SK-N-MC (cell line): ENCODE results near the gene ADGRG7.

ENCODE experiments used
- DNase-seq: peaks from one replicate; pipeline ENCODE4 v3.0.0-alpha.2; 2011; ENCODE audit warnings: low read depth, low spot score
- H3K27ac ChIP-seq: fragments of 200-600 bp; sonication (generic); 2 replicates; pipeline ENCODE4 v1.5.1; 2016; ENCODE audit warnings: mixed run types
- H3K36me3 ChIP-seq: fragments of 200-600 bp; sonication (generic); 2 replicates; pipeline ENCODE4 v1.6.1; 2017; ENCODE audit warnings: antibody characterized with exemption, low read length, mixed read lengths; ENCODE audit not compliant: insufficient read depth
- H3K4me3 ChIP-seq: fragments of 200-600 bp; sonication (generic); 2 replicates; pipeline ENCODE4 v1.5.1; 2016
- H3K9ac ChIP-seq: fragments of 200-600 bp; sonication (generic); 2 replicates; pipeline ENCODE4 v1.8.0; 2017; ENCODE audit warnings: mixed run types, mixed read lengths; ENCODE audit not compliant: insufficient read length
- H3K9me3 ChIP-seq: fragments of 200-600 bp; sonication (generic); 2 replicates; pipeline ENCODE4 v1.6.1; 2017; ENCODE audit warnings: low read depth, mild to moderate bottlenecking, antibody characterized with exemption, low read length, moderate library complexity, mixed read lengths
- EZH2 ChIP-seq: fragments of 200-600 bp; sonication (generic); IDR thresholded peaks from one replicate; pipeline ENCODE4 v1.6.1; 2017; ENCODE audit warnings: antibody characterized with exemption
- FOXP2 ChIP-seq: optimal IDR thresholded peaks from 2 replicates; pipeline ENCODE3; 2011; ENCODE audit warnings: mild to moderate bottlenecking, moderate library complexity; ENCODE audit not compliant: insufficient read depth; ENCODE audit errors: extremely low read length, control extremely low read depth
- POLR2AphosphoS5 ChIP-seq: IDR thresholded peaks from 2 replicates; pipeline ENCODE4 v1.6.1; 2012; ENCODE audit warnings: mild to moderate bottlenecking, low read depth, low read length, borderline replicate concordance

The ADGRG7 gene

GRCh38 chr3:100708644-100708988, 99.2 kb downstream of the ADGRG7 start:
- H3K4me3 ChIP-seq = peak overlapping the region; percentile 92
- peak overlapping the region; percentile 81 for H3K9ac ChIP-seq
- H3K9me3 ChIP-seq = peaks cover 2% of the 10 kb centered on the region; the same call in 1 of the 2 replicates
- no peak for TF ChIP-seq POLR2AphosphoS5
- peak overlapping the region; percentile 90 for H3K27ac ChIP-seq
- no peak for DNase-seq
- H3K36me3 ChIP-seq = peaks cover 30% of the 10 kb centered on the region

GRCh38 chr3:100708989-100709841, 99.8 kb downstream of the ADGRG7 start, which contains the start of gene TFG:
TSS of gene TFG (plus strand) at chr3:100709494. CDS start at chr3:100713686, 4,192 bp downstream.
- peak within 1 kb of the TSS; percentile 95 for H3K27ac ChIP-seq
- peaks cover 36% of the 10 kb centered on the region for H3K36me3 ChIP-seq
- DNase-seq = peak; percentile 92
- peak within 1 kb of the TSS; percentile 97 for H3K4me3 ChIP-seq
- H3K9me3 ChIP-seq = peaks cover 2% of the 10 kb centered on the region; the same call in 1 of the 2 replicates
- H3K9ac ChIP-seq = peak within 1 kb of the TSS; percentile 97
- TF ChIP-seq EZH2 (no peak), POLR2AphosphoS5 (peak; percentile 77)

GRCh38 chr3:100709842-100710260, 100.5 kb downstream of the ADGRG7 start:
- Histone ChIP-seq H3K9ac (peak overlapping the region; percentile 97), H3K9me3 (peaks cover 2% of the 10 kb centered on the region; the same call in 1 of the 2 replicates), H3K36me3 (peaks cover 42% of the 10 kb centered on the region), H3K4me3 (peak overlapping the region; percentile 97), H3K27ac (peak overlapping the region; percentile 95)
- no peak for TF ChIP-seq POLR2AphosphoS5
- TF ChIP-seq FOXP2 = no peak
- TF ChIP-seq EZH2 = no peak
- no peak for DNase-seq

- peaks cover 48% of the 10 kb centered on the region for H3K36me3 ChIP-seq
- H3K9me3 ChIP-seq = peaks cover 2% of the 10 kb centered on the region; the same call in 1 of the 2 replicates
- TF ChIP-seq POLR2AphosphoS5 = no peak
- TF ChIP-seq EZH2 = no peak
- TF ChIP-seq FOXP2 = no peak
- peak overlapping the region; percentile 97 for H3K4me3 ChIP-seq
- peak overlapping the region; percentile 91 for H3K9ac ChIP-seq
- H3K27ac ChIP-seq = peak overlapping the region; percentile 90
- DNase-seq = no peak
These were observed 101.0 kb downstream of the ADGRG7 start for GRCh38 chr3:100710261-100710968.

GRCh38 chr3:100715176-100715575, 105.8 kb downstream of the ADGRG7 start:
- Histone ChIP-seq H3K36me3 (peaks cover 96% of the 10 kb centered on the region), H3K9ac (no peak overlapping the region), H3K27ac (no peak overlapping the region), H3K9me3 (peaks cover 2% of the 10 kb centered on the region; the same call in 1 of the 2 replicates), H3K4me3 (no peak overlapping the region)
- TF ChIP-seq POLR2AphosphoS5 = no peak
- no peak for DNase-seq

- 0 out of 2 replicates have a peak overlapping the region, but pooled peaks have one; percentile 34 for H3K27ac ChIP-seq
- TF ChIP-seq EZH2 (no peak), POLR2AphosphoS5 (no peak), FOXP2 (no peak)
- peaks cover 2% of the 10 kb centered on the region; the same call in 1 of the 2 replicates for H3K9me3 ChIP-seq
- no peak overlapping the region for H3K9ac ChIP-seq
- no peak overlapping the region for H3K4me3 ChIP-seq
- H3K36me3 ChIP-seq = peaks cover 100% of the 10 kb centered on the region
- DNase-seq = no peak
These were observed 107.7 kb downstream of the ADGRG7 start for GRCh38 chr3:100717063-100717462.

GRCh38 chr3:100717637-100718487, 108.5 kb downstream of the ADGRG7 start:
- H3K36me3 ChIP-seq = peaks cover 100% of the 10 kb centered on the region
- H3K27ac ChIP-seq = no peak overlapping the region
- H3K9me3 ChIP-seq = peaks cover 2% of the 10 kb centered on the region; the same call in 1 of the 2 replicates
- H3K4me3 ChIP-seq = no peak overlapping the region
- no peak for DNase-seq
- no peak overlapping the region for H3K9ac ChIP-seq
- TF ChIP-seq FOXP2 (no peak), POLR2AphosphoS5 (no peak), EZH2 (no peak)

GRCh38 chr3:100719136-100719535, 109.7 kb downstream of the ADGRG7 start:
- H3K36me3 ChIP-seq = peaks cover 100% of the 10 kb centered on the region
- no peak overlapping the region for H3K9ac ChIP-seq
- H3K9me3 ChIP-seq = no peaks in the 10 kb centered on the region
- TF ChIP-seq POLR2AphosphoS5 = no peak
- no peak for TF ChIP-seq FOXP2
- no peak for TF ChIP-seq EZH2
- no peak overlapping the region for H3K4me3 ChIP-seq
- peak overlapping the region; percentile 54; the same call in 1 of the 2 replicates for H3K27ac ChIP-seq
- DNase-seq = no peak
